Measurements from ENCODE around the gene FARSB.

The FARSB gene

DNA sequence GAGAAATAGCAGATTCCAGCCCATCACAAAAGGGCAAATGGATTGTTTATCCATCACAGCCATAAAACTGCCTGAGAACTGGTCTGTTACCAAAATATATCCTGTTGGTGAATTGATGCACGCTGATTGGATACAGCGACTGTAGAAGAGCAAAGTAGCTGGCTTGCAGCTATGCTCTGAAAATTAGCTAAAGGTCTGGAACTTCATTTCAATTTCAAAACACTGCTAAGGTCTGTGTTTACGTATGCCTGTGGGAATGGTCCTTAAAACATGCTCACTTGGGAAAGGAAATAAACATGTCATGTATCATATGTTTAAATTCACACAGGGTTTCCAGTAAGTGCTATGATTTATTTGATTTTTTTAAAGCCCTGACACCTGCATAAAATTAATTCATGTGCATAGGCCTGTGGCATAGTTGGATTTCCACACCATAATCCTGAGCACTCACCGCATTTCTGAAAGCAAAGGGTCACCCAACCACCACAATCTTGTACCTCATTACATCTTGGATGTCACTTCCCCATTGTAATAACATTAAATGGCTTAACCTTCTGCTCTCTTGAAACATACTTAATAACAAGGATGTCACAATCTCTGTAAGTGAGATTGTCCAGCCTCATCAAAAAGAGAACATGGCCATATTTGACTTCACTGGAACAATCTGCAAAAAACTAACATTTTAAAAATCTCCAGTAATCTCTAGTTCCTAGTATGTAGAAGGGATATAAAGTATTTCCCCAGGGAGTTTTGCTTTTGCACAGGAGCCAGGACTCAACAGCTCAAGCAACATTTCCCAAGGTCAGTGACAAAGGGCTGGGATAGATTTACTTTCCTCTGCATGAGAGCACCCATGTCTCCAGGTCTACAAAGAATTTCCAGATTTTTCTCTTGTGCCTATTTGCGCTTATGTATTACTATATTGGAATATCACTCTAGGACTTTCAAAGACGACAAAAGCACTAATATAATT lies 109.8 kb downstream of the FARSB start:
- no peak for DNase-seq

DNA sequence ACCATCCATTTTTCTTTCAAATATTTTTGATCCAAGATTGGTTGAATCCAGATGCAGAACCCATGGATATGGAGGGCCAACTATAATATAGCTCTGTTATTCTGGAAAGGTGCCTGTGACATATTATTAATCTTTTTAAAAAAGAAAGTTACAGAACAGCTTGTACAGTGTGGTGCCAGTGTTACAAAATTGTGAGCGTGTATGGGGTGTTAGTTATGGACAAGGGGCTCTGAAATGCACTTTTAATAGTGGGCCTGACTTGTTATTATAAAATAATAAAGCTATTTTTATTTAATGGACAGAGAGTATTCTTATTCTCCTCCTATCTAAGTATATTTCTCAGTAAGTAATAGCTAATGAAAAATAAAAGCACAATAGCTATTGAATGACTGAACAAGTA lies 111.2 kb downstream of the FARSB start:
- DNase-seq = no peak

- DNase-seq = no peak
These were observed 117.4 kb downstream of the FARSB start for GRCh38 chr2:222538535-222538934.

DNA sequence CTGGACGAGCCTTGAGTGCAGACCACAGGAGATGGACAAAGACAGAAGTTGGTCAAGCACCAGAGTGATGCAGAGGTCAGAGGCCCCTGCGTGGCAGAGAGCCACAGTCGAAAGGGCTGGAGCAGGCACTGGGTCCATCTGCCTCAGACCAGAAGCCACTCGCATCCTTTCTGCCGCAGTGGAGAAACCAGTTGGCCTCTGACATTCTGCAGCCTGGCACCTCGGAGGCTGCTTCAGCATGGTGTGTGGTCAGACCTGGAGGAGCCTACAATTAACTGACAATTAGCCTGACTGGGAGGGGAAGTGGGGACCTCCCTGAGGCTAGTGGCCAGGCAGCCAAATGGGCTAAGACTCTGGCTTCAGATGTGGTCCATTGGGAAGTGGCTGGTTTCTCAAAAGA lies 120.4 kb downstream of the FARSB start:
- DNase-seq = no peak

DNA sequence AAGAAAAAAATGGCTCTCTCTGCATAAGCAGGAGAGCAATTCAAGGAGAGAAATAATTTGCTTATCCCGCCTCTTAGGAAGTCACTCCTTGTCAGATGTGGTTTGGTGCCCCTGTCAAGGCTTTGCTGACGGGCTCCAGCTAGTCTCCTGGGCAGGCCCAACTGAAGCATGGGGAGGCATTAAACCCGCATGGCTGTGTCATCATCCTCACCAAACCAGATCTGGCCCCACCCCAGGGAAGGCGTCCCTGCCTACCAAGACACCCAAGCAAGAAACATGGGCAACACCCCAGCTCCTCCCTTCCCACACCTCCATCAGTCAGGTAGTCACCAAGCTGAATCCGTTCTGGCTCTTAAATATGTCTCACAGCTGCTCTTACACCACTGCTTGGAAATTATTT lies 123.6 kb downstream of the FARSB start:
- no peak for DNase-seq

DNA sequence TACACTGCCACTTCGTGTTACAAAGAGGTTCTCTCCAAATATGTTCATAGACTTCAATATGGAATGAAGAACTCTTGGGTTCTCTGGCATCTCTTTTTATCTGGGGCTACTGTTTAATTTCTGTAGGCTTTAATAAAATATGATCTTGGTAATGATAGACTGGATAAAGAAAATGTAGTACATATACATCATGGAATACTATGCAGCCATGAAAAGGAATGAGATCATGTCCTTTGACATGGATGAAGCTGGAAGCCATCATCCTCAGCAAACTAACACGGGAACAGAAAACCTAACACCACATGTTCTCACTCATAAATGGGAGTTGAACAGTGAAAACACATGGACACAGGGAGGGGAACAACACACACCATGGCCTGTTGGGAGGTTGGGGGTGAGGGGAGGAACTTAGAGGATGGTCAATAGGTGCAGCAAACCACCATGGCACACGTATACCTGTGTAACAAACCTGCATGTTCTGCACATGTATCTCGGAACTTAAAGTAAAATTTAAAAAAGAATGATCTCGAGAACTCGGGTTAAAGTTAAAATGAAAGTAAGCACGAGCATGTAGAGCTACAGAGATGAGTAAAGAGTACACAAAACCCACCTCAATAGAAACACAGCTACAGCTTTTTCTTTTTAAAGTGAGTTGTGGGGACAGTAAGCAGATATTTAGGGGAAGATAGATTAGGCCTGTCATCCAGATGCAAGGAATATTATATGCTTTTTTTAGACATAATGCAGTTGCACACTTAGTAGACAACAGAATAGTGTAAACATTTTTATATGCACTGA lies 129.2 kb downstream of the FARSB start:
- no peak for DNase-seq

DNA sequence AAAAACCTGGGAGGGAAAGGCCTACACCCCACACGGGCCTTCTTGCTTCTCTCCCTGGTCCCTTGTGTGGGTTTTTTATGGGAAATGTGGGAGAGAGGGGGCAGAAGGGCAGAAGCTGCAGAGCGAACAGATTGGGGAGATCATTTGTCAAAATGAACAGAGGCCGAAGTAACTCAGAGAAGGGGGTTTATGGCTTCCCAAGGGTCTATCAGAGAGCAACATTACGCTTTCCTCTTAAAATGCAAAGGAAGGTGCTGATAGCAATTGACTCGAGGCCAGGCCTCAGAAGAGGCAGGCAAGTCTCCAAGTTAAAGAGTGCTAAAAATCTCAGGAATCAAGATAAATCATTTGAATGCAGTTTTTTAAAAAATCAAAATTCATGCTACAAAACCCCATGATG lies 130.1 kb downstream of the FARSB start:
- DNase-seq = no peak

- no peak for DNase-seq
These were observed 131.9 kb downstream of the FARSB start for GRCh38 chr2:222523783-222524544.

GRCh38 chr2:222522082-222522481 lies 133.8 kb downstream of the FARSB start:
- no peak for DNase-seq

DNA sequence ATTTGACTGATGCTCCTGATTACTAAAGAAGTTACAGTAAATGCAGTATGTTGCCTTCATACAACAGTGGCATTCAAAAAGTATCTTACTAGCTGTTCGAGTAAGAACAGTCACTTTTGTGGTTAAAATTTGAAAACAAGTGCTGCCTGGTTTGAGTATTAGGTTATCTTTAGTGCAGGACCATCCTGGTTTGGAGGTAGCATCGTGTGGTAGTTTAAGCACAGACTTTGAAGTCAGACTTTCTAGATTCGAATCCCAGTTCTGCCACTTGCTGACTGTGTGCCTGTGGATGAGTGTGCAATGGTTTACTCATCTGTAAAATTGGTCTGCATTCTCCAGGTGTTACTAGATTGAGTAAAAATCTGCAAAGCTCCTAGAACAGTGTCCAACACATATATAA lies 134.8 kb downstream of the FARSB start:
- DNase-seq = no peak
